HG02884 (cell line): ENCODE data around the gene UCHL1.
"Not testable (repeated sequence)": the region's sequence is repeated elsewhere in the genome, so short reads cannot be mapped to it uniquely, and the experiment has no call there.

ENCODE experiments used
- ATAC-seq: cut with Tn5 transposase; IDR thresholded peaks from one replicate; pipeline ENCODE4 v1.9.1; 2021; ENCODE audit warnings: mild to moderate bottlenecking, moderate library complexity; ENCODE audit not compliant: unreplicated experiment

Gene UCHL1

DNA sequence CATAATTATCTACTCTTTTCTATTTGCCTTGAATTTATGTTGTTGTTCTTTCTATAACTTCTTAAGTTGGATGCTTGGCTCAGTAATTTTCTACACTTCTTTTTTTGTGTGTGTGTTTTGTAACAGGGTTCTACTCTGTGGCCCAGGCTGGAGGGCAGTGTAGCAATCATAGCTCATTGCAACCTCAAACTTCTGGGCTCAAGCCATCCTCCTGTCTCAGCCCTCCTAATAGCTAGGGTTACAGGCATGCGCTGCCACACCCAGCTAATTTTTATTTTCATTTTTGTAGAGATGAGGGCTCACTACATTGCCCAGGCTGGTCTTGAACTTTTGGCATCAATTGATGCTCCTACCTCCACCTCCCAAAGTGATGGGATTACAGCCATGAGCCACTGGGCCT lies 20.7 kb upstream of the UCHL1 start:
- no peak for ATAC-seq

DNA sequence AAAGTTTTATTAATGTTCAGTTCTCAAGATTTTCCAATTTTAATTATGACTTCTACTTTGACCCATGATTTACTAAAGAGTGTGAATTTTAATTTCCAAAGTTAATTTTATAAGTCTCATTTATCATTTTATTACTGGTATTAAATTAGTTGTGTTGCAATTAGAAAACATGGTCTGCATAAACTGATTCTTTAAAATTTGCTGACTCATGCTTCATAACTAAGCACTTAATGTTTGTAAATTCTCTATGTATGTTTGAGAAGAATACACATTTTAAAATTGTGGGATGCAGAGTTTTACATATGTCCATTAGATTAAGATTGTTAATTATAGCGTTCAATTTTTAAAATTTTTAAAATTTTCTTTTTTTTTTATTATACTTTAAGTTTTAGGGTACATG lies 20.2 kb upstream of the UCHL1 start:
- no peak for ATAC-seq

DNA sequence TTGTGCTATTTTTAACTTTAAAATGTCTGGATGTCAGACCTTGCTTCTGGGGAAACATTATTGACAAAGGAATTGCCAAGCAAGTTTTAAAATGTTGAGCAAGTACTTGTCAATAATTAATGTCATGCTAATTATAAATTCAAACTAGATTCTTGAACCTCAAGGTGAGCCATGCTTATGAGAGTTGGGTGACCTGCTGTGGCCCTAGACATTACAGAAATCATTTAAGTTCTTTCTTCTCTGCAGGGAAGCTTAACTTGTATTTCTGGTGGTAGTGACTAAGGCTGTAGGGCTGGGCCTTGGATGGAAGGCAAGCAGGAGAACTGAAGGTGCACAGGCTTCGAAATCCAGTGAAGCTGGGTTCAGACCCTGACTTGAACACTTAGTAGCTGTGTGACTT lies 14.8 kb upstream of the UCHL1 start:
- ATAC-seq = no peak

GRCh38 chr4:41245983-41246382 lies 10.7 kb upstream of the UCHL1 start:
- ATAC-seq = no peak

DNA sequence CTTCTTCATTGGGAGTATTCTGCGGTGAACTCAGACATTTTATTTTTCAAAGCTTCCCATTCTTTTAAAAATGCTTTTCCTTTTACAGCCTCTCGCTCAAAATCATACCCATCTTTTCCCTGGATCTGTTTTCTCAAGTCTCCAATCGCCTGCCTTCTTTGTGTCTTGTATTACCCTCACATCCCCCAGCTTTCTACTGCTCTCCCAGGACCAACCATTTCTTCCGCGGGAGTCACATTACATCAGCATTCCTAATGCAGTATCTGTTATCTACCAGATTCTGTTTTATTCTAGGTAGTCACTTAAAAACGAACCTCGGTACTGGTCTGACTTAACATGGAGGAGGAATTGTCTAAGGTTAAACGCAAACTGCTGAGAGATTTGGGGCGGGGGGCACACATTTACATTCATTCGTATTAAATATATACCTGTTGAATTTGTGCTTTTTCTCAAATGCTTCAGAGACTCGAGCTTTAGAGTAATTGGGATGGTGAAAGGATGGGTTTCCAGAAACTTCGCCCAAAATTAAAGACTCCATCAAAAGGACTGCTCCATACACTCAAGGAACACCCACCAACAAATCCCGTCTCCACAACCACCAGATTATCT lies 493 bp upstream of the UCHL1 start:
- no peak for ATAC-seq

DNA sequence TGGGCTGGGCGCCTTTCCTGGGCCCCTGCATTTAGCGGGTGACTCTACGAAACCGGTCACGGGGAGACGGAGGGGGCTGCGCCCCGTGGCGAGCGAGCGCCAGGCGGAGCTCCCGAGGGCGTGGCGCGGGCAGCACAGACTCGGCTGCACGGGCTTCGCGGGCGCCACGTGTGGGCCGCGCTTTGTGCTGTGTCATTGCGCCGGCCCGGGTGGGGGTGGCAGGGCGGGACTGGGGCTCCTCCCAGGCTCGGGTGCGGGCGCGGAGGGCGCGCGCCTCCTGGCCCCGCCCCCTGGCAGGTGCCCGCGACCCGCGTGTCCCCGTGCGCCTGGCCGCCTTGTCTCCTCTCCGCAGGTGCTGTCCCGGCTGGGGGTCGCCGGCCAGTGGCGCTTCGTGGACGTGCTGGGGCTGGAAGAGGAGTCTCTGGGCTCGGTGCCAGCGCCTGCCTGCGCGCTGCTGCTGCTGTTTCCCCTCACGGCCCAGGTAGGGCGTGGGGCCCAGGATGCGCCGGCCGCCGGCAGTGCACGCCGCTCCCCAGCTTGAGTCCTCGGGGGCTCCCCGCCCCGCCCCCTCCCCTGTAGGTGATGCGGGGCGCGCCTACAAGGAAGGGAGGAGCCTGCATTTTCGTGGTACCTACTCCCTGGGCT lies 651 bp downstream of the UCHL1 start:
- peak; percentile 57 for ATAC-seq

GRCh38 chr4:41257906-41258305 lies 1.2 kb downstream of the UCHL1 start:
- no peak for ATAC-seq

- no peak for ATAC-seq
These were observed 2.1 kb downstream of the UCHL1 start for GRCh38 chr4:41258783-41259182.

- no peak for ATAC-seq
These were observed 3.5 kb downstream of the UCHL1 start for GRCh38 chr4:41260116-41260733.

DNA sequence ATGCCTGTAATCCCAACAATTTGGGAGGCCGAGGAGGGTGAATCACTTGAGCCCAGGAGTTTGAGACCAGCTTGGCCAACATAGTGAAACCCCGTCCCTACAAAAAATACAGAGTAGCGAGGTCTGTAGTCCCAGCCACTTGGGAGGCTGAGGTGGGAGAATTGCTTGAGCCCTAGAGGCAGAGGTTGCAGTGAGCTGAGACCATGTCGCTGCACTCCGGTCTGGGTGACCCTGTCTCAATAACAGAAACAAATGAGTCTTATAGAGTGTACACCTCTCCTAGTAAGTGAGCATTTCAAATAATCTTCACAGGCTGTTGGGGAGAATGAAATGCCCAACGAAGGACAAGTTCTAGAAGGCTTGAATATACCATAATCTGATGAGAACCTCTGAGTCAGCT lies 5.5 kb downstream of the UCHL1 start:
- no peak for ATAC-seq

- no peak for ATAC-seq
These were observed 7.5 kb downstream of the UCHL1 start for GRCh38 chr4:41264212-41264611.

DNA sequence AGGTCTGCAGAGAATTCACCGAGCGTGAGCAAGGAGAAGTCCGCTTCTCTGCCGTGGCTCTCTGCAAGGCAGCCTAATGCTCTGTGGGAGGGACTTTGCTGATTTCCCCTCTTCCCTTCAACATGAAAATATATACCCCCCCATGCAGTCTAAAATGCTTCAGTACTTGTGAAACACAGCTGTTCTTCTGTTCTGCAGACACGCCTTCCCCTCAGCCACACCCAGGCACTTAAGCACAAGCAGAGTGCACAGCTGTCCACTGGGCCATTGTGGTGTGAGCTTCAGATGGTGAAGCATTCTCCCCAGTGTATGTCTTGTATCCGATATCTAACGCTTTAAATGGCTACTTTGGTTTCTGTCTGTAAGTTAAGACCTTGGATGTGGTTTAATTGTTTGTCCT lies 11.3 kb downstream of the UCHL1 start:
- ATAC-seq = no peak

- ATAC-seq = no peak
These were observed 12.2 kb downstream of the UCHL1 start for GRCh38 chr4:41268721-41269517.

DNA sequence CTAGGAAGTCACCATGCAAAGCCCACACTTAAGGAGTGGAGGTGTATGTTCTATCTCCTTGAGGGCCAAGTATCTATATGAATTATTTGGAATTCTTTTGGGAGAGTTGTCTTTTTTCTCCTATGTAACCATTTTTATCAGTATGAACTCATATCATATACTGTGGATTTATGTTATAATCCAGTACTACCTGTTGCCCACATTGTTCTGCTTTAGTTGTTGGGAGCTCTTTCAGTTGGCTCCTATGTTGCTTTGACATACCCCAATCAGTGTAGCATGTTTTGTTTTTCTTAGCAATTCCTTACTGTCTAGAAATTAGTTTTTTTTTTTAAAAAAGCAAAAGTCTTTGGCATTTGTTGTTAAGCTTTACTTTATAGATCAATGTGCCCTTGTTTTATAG lies 13.0 kb downstream of the UCHL1 start:
- ATAC-seq = no peak

DNA sequence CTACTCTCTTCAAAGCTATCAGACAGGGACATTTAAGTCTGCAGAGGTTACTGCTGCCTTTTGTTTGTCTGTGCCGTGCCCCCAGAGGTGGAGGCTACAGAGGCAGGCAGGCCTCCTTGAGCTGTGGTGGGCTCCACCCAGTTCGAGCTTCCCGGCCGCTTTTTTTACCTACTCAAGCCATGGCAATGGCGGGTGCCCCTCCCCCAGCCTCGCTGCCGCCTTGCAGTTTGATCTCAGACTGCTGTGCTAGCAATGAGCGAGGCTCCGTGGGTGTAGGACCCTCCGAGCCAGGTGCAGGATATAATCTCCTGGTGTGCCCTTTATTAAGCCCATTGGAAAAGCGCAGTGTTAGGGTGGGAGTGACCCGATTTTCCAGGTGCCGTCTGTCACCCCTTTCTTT lies 19.2 kb downstream of the UCHL1 start:
- ATAC-seq = not testable (repeated sequence)

- ATAC-seq = no peak
These were observed 23.3 kb downstream of the UCHL1 start for GRCh38 chr4:41280010-41280409.

- ATAC-seq = peak; percentile 100
These were observed 24.4 kb downstream of the UCHL1 start for GRCh38 chr4:41281038-41281634.

- no peak for ATAC-seq
These were observed 25.6 kb downstream of the UCHL1 start for GRCh38 chr4:41282366-41282765.

- no peak for ATAC-seq
These were observed 28.6 kb downstream of the UCHL1 start for GRCh38 chr4:41285202-41285863.

DNA sequence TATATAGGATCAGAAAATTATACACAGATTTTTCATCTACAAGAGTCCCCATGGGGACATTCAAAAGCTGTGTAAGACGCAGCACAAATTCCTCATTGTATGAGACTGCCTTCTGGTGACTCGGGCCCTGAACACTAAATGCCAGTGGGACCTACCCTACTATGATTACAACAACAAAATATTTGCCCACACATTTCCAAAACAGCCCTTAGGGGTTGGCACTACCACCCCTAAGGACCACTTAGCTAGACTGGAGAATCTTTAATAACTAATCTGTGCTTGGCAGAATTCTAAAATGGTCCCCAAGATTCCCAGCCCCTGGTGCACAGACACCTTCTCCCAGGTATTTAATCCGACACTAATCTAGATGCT lies 29.1 kb downstream of the UCHL1 start:
- no peak for ATAC-seq

DNA sequence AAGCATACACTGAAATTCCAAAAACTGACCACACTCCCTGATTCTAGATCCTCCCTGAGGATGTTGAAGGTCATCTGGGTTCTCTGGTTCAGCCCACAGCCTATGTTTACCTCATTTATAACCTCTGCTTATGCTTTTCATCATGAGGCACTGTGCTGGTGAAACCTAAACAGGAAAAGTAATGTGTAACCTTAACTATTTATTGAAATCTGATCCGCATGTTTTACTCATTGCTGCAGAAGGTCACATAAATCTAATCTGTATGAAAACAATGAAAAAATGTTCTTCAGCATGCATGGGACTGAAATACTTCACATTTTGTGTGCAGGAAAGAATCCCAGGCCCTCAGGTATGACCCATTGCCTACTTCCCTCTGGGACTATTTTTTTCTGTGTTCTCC lies 30.3 kb downstream of the UCHL1 start:
- no peak for ATAC-seq
